Measurements from ENCODE around the gene ADORA1. TPM values are rescaled to one million over a fixed set of nuclear protein-coding genes. Genes with fewer than 3 reads are reported as not detected.

The ADORA1 gene
- total RNA-seq, 1 experiment from 2014 or later, result 1.5 TPM

GRCh38 chr1:203146537-203146936 lies 19.0 kb downstream of the ADORA1 start:
- no peaks in the 10 kb centered on the region for H3K9me3 Mint-ChIP-seq (ENCODE audit: low read depth, unreplicated experiment)
- H3K4me3 Mint-ChIP-seq (ENCODE audit: low read depth, unreplicated experiment), result no peak overlapping the region
- intact Hi-C loops (cut with micrococcal nuclease; ENCODE audit: unreplicated experiment), result no loop called here
- BruUV-seq (replicated peaks), result no TSS peak
- peaks cover 36% of the 10 kb centered on the region for H3K27me3 Mint-ChIP-seq (ENCODE audit: unreplicated experiment)
- H3K4me1 Mint-ChIP-seq (ENCODE audit: low read depth, unreplicated experiment), result peaks cover 18% of the 10 kb centered on the region
- TF ChIP-seq CTCF (IDR thresholded peaks at IDR 0.05; ENCODE audit: unreplicated experiment), result no peak
- no peak overlapping the region for H3K27ac Mint-ChIP-seq (ENCODE audit: unreplicated experiment)
- no peak for DNase-seq
- CTCF ChIA-PET, result no interaction called here
- H3K36me3 Mint-ChIP-seq (ENCODE audit: insufficient read depth, unreplicated experiment), result no peaks in the 10 kb centered on the region

- DNase-seq, result no peak
- no peak for TF ChIP-seq CTCF (IDR thresholded peaks at IDR 0.05; ENCODE audit: unreplicated experiment)
- no peak overlapping the region for H3K4me3 Mint-ChIP-seq (ENCODE audit: low read depth, unreplicated experiment)
- no TSS peak for BruUV-seq (replicated peaks)
- peaks cover 18% of the 10 kb centered on the region for H3K4me1 Mint-ChIP-seq (ENCODE audit: low read depth, unreplicated experiment)
- H3K36me3 Mint-ChIP-seq (ENCODE audit: insufficient read depth, unreplicated experiment), result no peaks in the 10 kb centered on the region
- no peaks in the 10 kb centered on the region for H3K9me3 Mint-ChIP-seq (ENCODE audit: low read depth, unreplicated experiment)
- no peak overlapping the region for H3K27ac Mint-ChIP-seq (ENCODE audit: unreplicated experiment)
- peaks cover 42% of the 10 kb centered on the region for H3K27me3 Mint-ChIP-seq (ENCODE audit: unreplicated experiment)
- intact Hi-C loops (cut with micrococcal nuclease; ENCODE audit: unreplicated experiment), result no loop called here
- CTCF ChIA-PET, result interaction anchor here (1.1 to 1.4 kb wide), 3 partner anchors 10 to 19 kb away, joined by 3 read pairs; no protein-coding TSS in a partner anchor
Measured at GRCh38 chr1:203147376-203147775, 19.9 kb downstream of the ADORA1 start.

- BruUV-seq (replicated peaks), result no TSS peak
- no peaks in the 10 kb centered on the region for H3K9me3 Mint-ChIP-seq (ENCODE audit: low read depth, unreplicated experiment)
- H3K27ac Mint-ChIP-seq (ENCODE audit: unreplicated experiment), result no peak overlapping the region
- peaks cover 18% of the 10 kb centered on the region for H3K4me1 Mint-ChIP-seq (ENCODE audit: low read depth, unreplicated experiment)
- H3K36me3 Mint-ChIP-seq (ENCODE audit: insufficient read depth, unreplicated experiment), result no peaks in the 10 kb centered on the region
- intact Hi-C loops (cut with micrococcal nuclease; ENCODE audit: unreplicated experiment), result no loop called here
- peak; percentile 59 for TF ChIP-seq CTCF (IDR thresholded peaks at IDR 0.05; ENCODE audit: unreplicated experiment)
- no peak overlapping the region for H3K4me3 Mint-ChIP-seq (ENCODE audit: low read depth, unreplicated experiment)
- H3K27me3 Mint-ChIP-seq (ENCODE audit: unreplicated experiment), result peaks cover 44% of the 10 kb centered on the region
- DNase-seq, result peak; percentile 54
- CTCF ChIA-PET, result interaction anchor here (0.8 to 1.4 kb wide), 6 partner anchors 9 to 29 kb away, joined by 3 to 5 read pairs (median 3); no protein-coding TSS in a partner anchor
Measured at GRCh38 chr1:203148127-203148526, 20.6 kb downstream of the ADORA1 start.

GRCh38 chr1:203148579-203148978 lies 21.1 kb downstream of the ADORA1 start:
- no peak for TF ChIP-seq CTCF (IDR thresholded peaks at IDR 0.05; ENCODE audit: unreplicated experiment)
- Mint-ChIP-seq H3K27me3 (ENCODE audit: unreplicated experiment) (peaks cover 44% of the 10 kb centered on the region), H3K9me3 (ENCODE audit: low read depth, unreplicated experiment) (no peaks in the 10 kb centered on the region), H3K27ac (ENCODE audit: unreplicated experiment) (no peak overlapping the region), H3K4me1 (ENCODE audit: low read depth, unreplicated experiment) (peaks cover 16% of the 10 kb centered on the region), H3K4me3 (ENCODE audit: low read depth, unreplicated experiment) (no peak overlapping the region), H3K36me3 (ENCODE audit: insufficient read depth, unreplicated experiment) (no peaks in the 10 kb centered on the region)
- DNase-seq, result no peak
- no TSS peak for BruUV-seq (replicated peaks)
- intact Hi-C loops (cut with micrococcal nuclease; ENCODE audit: unreplicated experiment), result no loop called here
- CTCF ChIA-PET, result interaction anchor here (0.7 to 1.3 kb wide), 7 partner anchors 8 to 31 kb away, joined by 3 to 5 read pairs (median 3); no protein-coding TSS in a partner anchor
